HTERT RPE-1 (cell line): ENCODE measurements around the gene NEUROG3.
"Not testable (repeated sequence)": the region's sequence is repeated elsewhere in the genome, so short reads cannot be mapped to it uniquely, and the experiment has no call there.

Source experiments
- in situ Hi-C: fragments of 300-500 bp; cut with MboI; formaldehyde crosslinking; loops from 4 replicates; pipeline ENCODE4 v1.14.3; 2020; ENCODE audit warnings: low sequenced_read_pairs

NEUROG3 gene

DNA sequence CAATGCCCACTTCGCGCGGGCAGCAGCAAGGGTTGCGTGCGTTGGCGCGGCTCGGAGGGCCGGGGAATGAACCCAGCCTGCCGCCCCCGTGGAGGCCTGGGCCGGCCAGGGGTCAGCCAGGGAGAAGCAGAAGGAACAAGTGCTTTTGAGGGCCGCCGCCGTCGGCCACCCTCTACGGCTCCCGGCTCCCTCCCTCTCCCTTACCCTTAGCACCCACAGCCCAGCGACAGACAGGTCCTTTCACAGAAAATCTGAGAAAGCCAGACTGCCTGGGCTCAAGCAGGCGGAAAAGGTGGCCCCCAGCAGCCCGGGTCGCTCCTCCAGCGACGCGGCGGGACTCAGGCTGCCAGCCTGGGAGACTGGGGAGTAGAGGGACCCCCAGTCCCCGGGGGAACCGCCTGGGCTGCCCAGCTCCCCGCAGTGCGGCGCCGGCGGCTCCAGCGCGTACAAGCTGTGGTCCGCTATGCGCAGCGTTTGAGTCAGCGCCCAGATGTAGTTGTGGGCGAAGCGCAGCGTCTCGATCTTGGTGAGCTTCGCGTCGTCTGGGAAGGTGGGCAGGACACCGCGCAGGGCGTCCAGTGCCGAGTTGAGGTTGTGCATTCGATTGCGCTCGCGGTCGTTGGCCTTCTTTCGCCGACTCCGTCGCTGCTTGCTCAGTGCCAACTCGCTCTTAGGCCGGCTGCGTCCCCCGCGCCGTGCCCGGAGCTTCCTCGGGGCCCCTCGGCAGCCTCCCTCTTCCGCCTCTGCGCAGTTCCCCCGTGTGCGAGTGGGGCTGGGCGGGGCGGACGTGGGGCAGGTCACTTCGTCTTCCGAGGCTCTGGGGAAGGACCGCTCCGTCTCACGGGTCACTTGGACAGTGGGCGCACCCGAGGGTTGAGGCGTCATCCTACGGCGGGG, 815 bp downstream of the NEUROG3 start:
- in situ Hi-C loops: no loop called here

DNA sequence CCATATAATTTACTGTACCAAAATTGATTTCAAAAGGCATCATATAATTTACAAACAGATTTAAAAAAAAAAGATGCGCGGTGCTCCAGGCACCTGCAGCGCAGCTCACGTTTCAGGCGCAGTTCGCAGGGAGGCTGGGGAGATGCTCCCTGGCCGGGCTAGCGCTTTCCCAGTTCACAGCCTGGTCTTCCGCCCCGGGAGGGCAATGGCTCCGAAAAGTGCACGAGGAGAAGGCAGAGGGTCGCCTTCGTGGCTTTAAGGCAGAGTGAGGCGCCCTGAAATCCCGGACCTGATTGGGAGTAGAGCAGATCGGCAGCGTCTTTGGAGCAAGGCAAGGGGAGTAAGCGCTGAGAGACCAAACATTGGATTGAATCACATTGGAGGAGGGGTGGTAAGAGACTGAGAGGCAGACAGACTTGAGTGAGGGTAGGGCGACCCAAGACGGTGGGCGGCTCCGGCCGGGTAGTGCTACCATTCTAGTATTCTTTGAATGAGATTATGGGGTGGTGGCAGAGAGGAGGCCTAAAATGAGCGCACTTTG, 1.5 kb downstream of the NEUROG3 start:
- in situ Hi-C loops: no loop called here

DNA sequence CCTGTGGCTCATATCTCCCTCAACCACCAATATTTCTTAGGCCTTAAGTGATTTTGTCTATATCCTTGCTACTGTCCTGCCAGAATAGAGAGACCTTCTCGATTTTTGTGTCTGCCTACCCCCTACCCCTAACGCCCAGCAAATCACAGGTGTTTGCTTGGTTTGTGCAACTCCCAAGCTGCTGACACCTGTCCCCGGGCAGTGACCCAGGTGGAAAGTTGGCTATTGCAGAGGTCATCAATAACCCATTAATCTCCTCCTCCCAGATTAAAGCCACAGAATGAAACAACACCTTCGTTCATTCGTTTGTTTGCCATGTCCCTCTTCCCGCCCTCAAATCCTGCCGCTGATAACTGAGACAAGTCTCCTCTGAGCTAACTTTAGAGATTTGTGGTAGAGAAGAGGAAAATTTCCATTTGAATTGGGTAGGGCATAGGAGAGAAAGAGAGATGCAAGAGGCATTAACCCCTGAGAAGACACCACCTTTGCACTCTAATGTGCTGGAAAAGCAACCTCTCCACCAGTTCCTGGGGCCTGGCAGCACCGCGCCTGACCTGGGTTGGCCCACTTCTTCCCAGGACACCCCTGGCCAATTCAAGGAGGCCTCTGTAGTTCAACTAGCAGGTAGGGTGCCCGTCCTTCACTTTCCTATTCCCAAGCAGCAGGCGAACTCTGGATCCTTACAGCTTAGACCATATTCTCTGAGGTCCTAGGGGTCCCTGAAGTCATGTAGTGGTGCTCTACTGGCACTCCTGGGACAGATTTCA, 3.0 kb downstream of the NEUROG3 start:
- in situ Hi-C loops: no loop called here

DNA sequence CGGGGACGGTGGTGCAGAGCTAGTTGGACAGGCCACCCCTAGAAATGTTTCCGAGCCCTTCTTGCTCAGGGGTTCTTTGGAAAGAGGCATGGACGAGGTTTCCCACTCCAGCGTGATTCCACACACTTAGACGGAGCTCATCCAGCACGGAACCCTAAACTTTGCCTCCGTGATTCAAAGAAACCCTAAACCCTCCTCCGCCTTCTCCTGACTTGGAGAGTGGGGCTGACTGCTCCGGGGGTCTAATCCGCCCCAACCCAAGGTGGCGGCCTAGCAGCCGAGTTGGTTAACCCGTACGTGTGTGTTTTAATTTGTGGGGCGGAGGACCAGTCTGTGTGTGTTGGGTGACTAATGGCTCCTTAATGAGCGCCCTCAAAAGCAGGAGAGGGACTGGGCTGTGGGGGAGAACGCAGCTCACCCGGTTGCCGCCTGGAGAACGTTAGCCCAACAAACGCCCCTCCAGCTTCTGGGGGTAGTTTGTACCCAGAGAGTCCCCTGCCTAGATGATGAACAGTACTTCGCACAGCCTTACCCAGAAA, 3.8 kb downstream of the NEUROG3 start:
- in situ Hi-C loops: no loop called here

DNA sequence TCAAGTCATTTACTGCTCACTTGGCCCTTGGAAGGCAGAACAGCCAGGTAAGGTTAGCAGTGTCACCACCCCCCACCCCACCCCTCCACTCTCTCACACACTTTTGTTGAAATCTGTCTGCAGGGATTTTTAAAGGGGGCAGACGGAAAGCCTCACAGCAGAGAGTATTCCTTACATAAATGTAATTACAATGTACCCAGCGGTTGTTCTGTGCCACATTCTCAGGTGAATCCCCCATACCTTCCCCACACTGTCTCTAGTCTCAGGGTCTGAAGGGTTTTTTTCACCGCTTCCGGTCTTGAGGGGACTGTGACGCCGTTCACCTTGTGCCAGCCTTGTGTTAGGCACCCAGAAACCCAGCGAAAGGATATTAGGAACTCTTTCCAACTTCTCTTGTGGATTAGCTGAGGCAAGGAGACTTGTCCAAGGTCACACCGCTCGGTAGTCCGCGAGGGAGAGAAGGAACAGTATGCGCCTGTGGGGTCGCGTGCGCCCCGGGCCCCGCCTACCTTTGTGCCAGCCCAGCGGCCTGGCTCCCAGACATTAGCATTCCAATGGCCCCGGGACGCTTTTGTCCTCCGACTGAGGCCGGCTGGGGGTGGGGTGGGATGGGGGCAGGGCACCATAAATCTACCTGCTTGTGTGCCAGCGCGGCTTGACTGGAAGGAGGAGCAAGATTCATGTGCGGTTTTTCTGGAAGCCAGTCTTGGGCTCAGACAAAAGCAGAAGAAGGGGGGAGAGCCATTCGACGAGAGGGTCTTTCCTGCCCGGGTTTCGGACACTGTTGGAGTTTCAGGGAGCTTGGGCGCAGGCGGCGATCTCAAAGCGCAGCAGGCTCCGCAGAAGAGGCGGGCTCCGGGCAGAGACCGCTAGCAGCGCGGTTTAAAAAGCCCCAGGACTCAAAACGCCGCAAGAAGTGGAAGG, 4.5 kb downstream of the NEUROG3 start:
- in situ Hi-C loops: no loop called here

DNA sequence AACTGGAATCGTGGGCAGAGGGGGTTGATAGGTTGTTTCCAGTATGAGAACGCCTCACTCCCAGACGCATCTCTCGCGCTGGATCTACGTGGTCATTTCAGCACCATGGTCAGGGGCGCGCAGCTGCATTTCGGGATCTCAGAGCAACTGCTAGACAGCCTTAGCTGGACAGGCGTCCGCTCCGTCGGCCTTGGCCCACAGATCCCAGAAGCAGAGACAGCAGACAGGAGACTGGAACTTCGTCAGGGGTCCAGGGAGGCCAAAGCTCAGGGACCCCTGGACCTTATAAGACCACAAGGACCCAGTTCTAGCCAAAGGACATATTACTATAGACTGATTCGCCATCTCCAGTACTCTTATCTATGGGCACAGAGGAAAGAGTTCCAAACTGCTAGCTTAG, 5.3 kb downstream of the NEUROG3 start:
- in situ Hi-C loops: no loop called here

DNA sequence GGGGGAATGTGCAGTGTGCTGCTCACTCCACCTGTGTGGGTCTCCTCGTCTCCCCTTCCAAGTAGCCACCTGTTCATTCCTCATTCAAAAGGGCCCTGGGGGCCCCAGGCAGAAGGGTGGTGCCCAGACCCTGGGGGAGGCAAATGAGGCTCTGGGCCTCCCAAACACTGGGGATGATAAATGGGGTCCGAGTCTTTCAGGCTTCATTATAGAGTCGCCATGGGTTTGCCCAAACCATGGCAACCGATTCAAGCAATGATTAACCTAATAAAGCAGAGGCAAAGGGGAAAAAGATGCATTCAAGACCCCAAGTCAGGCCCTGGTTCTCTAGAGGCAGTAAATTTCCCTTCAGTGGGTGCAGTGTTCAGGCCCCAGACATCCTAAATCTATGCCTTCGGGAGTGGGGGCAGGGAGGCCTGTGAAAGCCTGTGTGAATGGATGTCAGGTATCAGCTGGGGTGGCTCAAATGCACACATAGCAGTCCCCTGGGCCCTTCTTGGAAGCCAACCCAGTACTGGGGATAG, 10.4 kb downstream of the NEUROG3 start:
- in situ Hi-C loops: no loop called here

DNA sequence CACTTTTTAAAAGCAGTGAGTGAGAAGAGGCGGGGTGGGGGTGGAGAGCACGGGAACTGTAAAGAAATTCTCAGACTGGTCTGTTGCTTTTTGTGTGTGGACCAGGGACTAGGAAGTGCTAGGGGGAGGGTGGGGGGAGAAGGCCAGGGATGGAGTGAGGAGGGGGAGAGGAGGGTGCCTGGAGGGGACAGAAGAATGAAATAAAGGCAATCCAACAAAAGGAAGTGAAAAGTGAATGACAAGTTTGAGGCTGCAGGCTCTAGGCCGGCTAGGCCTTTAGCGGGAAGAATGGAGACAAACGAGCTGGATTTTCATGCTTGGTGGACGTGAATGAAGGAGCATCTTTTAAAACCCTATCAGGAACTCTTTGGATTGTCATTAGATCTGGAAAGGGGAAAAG, 13.7 kb downstream of the NEUROG3 start:
- in situ Hi-C loops: no loop called here

DNA sequence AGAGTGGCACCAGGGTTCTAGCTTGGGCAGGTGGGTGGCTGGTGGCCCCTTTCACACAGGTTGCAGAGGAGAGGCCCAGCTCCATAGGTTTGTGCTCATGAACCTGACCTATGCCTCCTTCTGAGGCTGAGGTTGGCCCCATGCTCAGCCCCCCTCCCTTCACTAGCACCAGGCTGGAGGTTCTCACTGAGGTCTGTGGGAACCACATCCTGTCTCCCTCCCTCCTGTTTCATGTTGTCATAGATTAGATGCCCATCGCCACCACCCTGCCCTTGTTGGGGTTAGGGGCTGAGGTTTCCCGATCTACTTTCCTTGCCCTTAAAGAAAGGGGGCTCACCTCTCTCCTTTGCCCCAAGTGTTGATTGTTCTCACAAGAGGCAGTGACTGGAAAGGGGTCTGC, 14.7 kb downstream of the NEUROG3 start:
- in situ Hi-C loops: no loop called here

DNA sequence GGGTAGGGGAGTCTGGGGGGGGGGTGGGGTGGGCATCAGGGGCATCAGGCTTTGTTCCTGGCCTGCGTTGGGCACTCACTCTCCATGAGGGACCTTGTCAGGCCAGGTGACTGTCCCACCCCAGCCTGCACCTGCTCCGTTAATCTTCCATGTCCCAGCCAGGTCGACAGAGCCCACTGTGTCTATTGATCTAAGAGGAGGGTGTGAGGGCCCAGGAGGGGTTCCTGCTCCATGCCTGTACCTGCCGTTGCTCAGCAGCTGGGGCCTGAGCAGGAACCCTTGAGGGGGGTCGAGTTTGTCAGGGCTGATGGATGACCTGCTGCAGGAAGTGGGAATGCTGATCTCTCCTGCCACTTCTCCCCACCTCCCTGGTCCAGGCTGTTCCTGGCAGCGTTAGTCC, 18.6 kb downstream of the NEUROG3 start:
- in situ Hi-C loops: no loop called here

DNA sequence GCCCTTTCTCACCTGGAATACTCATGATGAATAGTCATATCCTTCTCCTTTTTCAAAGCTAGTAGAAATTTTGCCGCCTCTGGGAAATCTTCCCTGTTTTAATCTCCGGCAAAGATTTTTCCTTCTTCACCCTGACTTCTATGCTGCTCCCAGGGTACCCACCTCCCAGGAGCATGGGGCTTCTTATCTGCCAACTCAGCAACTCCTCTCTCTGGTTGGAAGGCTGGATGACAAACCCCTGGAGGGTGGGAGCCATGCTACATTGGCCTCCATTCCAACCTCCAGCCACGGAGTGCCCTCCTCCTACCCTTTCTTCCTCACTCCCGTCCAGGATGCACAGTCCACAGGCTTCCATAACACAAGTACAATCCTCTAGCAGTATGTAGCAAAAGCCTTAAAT, 19.9 kb downstream of the NEUROG3 start:
- in situ Hi-C loops: no loop called here

DNA sequence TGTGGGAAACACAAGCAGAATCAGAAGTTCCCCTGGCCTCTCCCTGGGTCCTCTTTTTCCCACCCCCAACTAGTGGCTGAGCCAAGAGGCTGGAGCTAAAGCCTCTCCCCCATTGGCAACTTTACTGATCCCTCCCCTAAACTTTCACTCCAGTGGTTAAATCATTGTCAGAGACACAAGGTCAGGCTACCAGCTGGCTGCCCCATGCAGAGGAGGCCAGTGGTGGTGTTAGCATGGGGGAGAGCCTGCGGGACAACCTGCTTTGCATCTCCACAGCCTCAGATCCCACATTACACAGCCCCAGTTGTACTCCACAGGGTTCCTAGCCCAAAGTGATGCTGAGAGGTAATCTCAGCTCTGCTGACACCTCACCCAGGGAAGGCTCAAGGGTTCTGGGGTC, 21.0 kb downstream of the NEUROG3 start:
- in situ Hi-C loops: no loop called here

DNA sequence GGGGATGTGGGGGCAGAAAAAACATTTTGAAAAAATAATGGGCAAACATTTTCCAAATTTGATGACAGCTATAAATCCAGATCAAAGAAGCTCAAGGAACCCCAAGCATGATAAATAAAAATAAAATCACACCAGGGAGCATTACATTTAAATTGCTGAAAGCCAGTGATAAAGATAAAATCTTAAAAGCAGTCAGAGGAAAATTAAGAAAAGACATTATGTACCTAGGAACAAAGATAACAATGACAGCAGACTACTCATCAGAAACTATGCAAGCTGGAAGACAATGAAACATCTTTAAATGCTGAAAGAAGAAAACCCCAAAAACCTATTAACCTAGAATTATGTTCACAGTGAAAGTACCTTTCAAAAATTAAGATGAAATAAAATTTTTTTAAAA, 23.3 kb downstream of the NEUROG3 start:
- in situ Hi-C loops: no loop called here

DNA sequence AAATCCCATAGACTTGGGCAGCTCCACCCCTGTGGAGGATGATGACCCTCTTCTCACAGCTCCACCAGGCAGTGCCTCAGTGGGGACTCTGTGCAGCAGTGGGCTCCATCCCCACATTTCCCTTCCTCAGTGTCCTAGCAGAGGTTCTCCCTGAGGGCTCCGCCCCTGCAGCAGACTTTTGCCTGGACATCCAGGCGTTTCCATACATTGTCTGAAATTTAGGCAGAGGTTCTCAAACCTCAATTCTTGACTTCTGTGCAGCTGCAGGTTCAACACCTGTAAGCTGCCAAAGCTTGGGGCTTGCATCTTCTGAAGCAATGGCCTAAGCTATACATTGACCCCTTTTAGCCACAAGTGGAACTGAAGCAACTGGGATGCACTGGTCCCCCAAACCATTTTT, 31.8 kb downstream of the NEUROG3 start:
- in situ Hi-C loops: no loop called here

DNA sequence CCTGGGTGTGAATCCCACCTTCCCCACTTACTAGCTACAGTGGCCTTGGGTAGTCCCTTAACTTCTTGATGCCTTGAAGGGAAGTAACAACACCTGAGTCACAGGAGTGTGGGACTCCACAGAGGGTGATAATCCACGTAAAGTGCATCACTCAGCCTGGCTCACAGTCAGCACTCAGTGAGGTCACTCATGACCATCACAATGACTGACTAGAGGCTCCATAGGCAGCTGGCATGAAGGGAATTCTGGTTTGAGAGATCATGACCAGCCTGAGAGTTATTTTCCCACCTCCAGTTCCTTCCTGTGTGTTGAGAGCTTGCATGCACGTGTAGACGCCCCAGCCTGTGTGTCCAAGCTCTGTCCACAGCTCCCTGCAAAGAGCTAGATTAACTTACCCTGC, 34.8 kb downstream of the NEUROG3 start:
- in situ Hi-C loops: no loop called here

DNA sequence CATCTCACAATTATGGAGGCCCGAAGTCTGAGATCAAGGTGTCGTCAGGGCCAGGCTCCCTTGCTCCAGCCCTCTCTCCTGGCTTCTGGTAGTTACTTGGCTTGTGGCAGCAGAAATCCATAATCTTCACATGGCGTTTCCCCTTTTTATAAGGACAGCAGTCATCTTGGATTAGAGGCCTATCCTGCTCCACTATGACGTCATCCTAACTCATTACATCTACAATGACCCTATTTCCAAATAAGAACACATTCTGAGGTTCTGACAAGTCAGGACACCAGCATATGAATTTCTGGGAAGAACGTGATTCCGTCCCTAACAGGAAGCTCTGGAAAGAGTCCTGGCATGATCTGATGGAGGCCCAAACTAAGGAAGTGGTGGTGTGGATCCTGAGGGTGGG, 35.8 kb downstream of the NEUROG3 start:
- in situ Hi-C loops: no loop called here

DNA sequence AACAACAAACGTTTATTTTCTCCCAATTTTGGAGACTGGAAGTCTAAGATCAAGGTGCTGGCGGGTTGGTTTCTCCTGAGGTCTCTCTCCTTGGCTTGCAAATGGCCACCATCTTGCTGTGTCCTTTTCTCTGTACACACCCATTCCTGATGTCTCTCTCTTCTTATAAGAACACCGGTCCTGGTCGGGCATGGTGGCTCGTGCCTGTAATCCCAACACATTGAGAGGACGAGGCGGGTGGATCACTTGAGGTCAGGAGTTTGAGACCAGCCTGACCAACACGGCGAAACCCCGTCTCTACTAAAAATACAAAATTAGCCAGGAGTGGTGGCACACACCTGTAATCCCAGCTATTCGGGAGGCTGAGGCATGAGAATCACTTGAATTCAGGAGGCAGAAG, 36.7 kb downstream of the NEUROG3 start:
- in situ Hi-C loops: not testable (repeated sequence)

DNA sequence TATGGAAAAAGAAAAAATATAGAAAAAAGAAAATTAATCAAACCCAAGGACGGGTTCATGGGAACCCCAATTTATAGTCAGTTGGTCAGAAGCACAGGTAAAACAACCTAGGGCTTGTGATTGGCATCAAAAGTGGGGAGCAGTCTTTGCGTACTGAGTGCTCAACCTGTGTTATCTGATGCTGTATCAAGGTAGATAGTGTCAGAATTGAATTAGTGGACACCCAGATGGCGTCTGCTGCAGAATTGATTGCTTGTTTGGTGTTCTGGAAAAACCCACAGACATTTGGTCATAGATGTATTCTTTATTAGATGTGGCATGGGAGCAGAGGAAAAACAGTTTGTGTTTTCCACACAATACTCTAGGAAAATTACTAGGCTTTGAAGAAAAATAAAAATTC, 39.6 kb downstream of the NEUROG3 start:
- in situ Hi-C loops: no loop called here

DNA sequence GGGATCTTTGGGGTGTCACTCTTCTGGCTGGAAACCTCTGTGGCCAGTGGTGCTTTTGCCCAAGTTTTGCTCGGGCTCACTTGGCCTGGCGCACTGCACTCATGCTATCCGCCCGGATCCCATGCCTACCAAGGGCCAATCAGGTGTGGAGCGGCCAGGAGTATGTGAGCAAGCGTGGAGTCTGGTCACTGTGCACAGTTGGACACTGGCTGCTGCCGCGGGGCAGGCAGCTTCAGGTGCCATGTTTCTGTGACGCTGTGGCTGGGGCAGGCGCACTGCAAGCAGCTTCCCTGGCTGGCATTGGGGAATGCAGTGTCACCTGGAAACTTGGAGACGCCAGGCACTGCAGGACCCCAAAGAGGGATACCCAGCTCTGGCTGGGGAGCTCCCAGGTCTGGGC, 45.3 kb downstream of the NEUROG3 start:
- in situ Hi-C loops: no loop called here
